ENCODE measurements around the gene B3GNT2. TPM values are rescaled to one million over a fixed set of nuclear protein-coding genes. Genes with fewer than 3 reads are reported as not detected.

The B3GNT2 gene
- total and polyA plus RNA-seq, 2 donors from 2014 or later = 17.5 to 35.0 TPM

DNA sequence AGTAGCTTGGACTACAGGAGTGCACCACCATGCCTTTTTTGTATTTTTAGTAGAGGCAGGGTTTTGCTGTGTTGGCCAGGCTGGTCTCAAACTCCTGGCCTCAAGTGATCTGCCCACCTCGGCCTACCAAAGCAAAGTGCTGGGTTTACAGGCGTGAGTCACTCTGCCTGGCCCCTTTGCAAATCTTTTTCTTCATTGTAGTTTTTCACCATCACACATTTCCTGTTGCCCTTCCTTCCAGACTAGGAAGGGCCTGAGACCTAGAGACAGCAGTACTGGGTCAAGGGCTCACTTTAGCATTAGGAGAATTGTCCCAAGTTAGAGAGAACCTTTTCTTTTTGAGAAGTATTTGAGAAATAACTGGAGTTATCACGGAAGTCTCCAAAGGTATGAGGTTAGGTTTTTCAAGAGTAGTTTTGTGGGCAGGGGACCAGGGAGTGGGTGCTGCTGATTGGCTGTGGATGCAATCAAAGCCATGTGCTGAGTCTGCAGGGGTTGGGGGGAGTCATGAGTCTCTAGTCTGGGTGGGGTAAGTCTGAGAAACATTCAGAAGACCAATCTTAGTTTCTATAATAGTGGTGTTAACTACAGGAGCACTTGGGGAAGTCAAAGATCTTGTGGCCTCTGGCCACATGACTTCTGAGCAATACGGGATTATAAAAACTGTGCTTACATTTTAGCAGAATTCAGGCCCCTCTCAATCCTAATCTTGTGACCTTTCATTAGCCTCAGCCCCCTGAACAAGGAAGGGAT, 23.7 kb downstream of the B3GNT2 start:
- Histone ChIP-seq H3K4me3 (ENCODE audit: low read length in 3 of 3) (no peak overlapping the region), H3K27me3 (ENCODE audit: control insufficient read depth, insufficient read depth, low read length) (no peaks in the 10 kb centered on the region), H3K27ac (ENCODE audit: low read depth in 2 of 2, low read length in 2 of 2) (peak overlapping the region in 1 of 2 donors; percentile 49), H3K9me3 (ENCODE audit: control insufficient read depth in 2 of 3, insufficient read depth in 1 of 3, low read length in 3 of 3) (no peaks in the 10 kb centered on the region), H3K36me3 (ENCODE audit: control insufficient read depth in 2 of 3, insufficient read depth in 3 of 3, low read length in 3 of 3) (peaks cover 0 to 10% (median 0%) of the 10 kb centered on the region in 3 donors), H3K9ac (ENCODE audit: low read length in 3 of 3) (no peak overlapping the region), H3K4me1 (ENCODE audit: control insufficient read depth in 2 of 3, insufficient read depth in 2 of 3, low read depth in 1 of 3, low read length in 3 of 3) (peaks cover 0 to 40% (median 35%) of the 10 kb centered on the region in 3 donors)
- no peak for DNase-seq
- intact Hi-C loops (cut with DNase I) = no loop called here
- TF ChIP-seq, protein P1, sequence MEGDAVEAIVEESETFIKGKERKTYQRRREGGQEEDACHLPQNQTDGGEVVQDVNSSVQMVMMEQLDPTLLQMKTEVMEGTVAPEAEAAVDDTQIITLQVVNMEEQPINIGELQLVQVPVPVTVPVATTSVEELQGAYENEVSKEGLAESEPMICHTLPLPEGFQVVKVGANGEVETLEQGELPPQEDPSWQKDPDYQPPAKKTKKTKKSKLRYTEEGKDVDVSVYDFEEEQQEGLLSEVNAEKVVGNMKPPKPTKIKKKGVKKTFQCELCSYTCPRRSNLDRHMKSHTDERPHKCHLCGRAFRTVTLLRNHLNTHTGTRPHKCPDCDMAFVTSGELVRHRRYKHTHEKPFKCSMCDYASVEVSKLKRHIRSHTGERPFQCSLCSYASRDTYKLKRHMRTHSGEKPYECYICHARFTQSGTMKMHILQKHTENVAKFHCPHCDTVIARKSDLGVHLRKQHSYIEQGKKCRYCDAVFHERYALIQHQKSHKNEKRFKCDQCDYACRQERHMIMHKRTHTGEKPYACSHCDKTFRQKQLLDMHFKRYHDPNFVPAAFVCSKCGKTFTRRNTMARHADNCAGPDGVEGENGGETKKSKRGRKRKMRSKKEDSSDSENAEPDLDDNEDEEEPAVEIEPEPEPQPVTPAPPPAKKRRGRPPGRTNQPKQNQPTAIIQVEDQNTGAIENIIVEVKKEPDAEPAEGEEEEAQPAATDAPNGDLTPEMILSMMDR (IDR thresholded peaks at IDR 0.05; ENCODE audit: borderline replicate concordance, extremely low read depth, insufficient read depth) = no peak
- FAIRE-seq = no peak

- Histone ChIP-seq H3K9ac (ENCODE audit: low read length in 3 of 3) (no peak overlapping the region), H3K27ac (ENCODE audit: low read depth in 2 of 2, low read length in 2 of 2) (no peak overlapping the region), H3K36me3 (ENCODE audit: control insufficient read depth in 2 of 3, insufficient read depth in 3 of 3, low read length in 3 of 3) (peaks cover 0 to 22% (median 9%) of the 10 kb centered on the region in 3 donors), H3K4me3 (ENCODE audit: low read length in 3 of 3) (no peak overlapping the region), H3K27me3 (ENCODE audit: control insufficient read depth, insufficient read depth, low read length) (no peaks in the 10 kb centered on the region), H3K4me1 (ENCODE audit: control insufficient read depth in 2 of 3, insufficient read depth in 2 of 3, low read depth in 1 of 3, low read length in 3 of 3) (peaks cover 0 to 27% (median 19%) of the 10 kb centered on the region in 3 donors), H3K9me3 (ENCODE audit: control insufficient read depth in 2 of 3, insufficient read depth in 1 of 3, low read length in 3 of 3) (no peaks in the 10 kb centered on the region)
- FAIRE-seq = no peak
- intact Hi-C loops (cut with DNase I) = no loop called here
- no peak for DNase-seq
- TF ChIP-seq, protein P1 (IDR thresholded peaks at IDR 0.05; ENCODE audit: borderline replicate concordance, extremely low read depth, insufficient read depth) = no peak
These were observed 25.2 kb downstream of the B3GNT2 start for GRCh38 chr2:62221141-62221540.

- no peaks in the 10 kb centered on the region for H3K9me3 ChIP-seq (ENCODE audit: control insufficient read depth in 2 of 3, insufficient read depth in 1 of 3, low read length in 3 of 3)
- intact Hi-C loops (cut with DNase I) = no loop called here
- no peak overlapping the region for H3K9ac ChIP-seq (ENCODE audit: low read length in 3 of 3)
- H3K4me3 ChIP-seq (ENCODE audit: low read length in 3 of 3) = no peak overlapping the region
- no peaks in the 10 kb centered on the region for H3K27me3 ChIP-seq (ENCODE audit: control insufficient read depth, insufficient read depth, low read length)
- TF ChIP-seq, protein P1 (IDR thresholded peaks at IDR 0.05; ENCODE audit: borderline replicate concordance, extremely low read depth, insufficient read depth) = no peak
- H3K4me1 ChIP-seq (ENCODE audit: control insufficient read depth in 2 of 3, insufficient read depth in 2 of 3, low read depth in 1 of 3, low read length in 3 of 3) = peaks cover 0 to 22% (median 14%) of the 10 kb centered on the region in 3 donors
- H3K36me3 ChIP-seq (ENCODE audit: control insufficient read depth in 2 of 3, insufficient read depth in 3 of 3, low read length in 3 of 3) = peaks cover 0 to 22% (median 9%) of the 10 kb centered on the region in 3 donors
- DNase-seq = no peak
- no peak overlapping the region for H3K27ac ChIP-seq (ENCODE audit: low read depth in 2 of 2, low read length in 2 of 2)
- no peak for FAIRE-seq
These were observed 26.3 kb downstream of the B3GNT2 start for GRCh38 chr2:62222171-62222570.

Measured in kidney (tissue), 14 donors.